Occipital lobe (tissue), 2 donors: ENCODE data around the gene JOSD1. TPM values are rescaled to one million over a fixed set of nuclear protein-coding genes. Genes with fewer than 3 reads are reported as not detected.
"Not testable (repeated sequence)": the region's sequence is repeated elsewhere in the genome, so short reads cannot be mapped to it uniquely, and the experiment has no call there.

Source experiments
- DNase-seq: peaks from one replicate; lab custom pipeline; 2025; lab: John Stamatoyannopoulos, UW
- total RNA-seq: library from RNA; depleted of rRNA; stranded (reverse); fragments of >200 nt; gene quantifications from one replicate; pipeline ENCODE4 v1.2.3, GENCODE V29; 2014

Gene JOSD1
- total RNA-seq, 1 donor from 2014 or later = 66.1 TPM

DNA sequence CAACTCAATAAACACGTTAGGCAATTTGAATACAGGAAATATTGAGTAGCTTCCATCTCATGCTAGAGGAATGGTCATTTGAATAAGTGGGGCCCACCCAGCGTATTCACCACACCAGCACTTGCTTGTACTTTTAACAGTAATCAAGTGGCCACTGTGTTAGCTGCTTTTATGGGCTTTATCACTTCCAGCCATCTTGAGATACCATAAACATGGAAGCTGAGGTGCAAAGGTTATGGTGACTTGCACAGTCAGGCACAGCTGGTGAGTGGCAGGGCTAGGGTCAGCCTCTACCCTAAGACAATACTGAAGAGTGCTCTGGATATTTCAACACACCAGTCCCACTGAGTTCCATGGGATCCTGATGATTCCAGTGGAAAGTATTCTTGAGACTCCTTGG is 6.7 kb downstream of the JOSD1 start:
- DNase-seq = no peak

- no peak for DNase-seq
Measured at GRCh38 chr22:38689651-38690050, 11.1 kb downstream of the JOSD1 start.

DNA sequence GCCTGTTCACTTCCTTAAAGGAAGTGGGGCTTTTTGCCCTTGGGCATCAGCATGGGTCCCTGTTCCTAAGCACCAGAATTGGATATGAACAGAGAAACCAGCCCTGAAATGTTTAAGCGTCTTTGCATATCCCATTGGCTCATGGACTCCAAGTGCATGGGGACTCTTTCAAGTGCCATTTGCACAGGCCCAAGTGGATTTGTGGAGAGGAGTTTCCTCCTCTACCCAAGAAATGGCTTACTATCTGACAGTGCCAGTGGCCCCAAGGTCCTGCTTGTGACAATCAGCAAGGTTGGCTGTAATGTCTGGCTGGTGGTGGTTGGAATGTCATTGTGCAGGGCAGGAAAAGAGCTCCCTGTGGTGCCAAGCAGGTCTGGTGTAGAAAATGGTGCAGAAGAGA is 15.0 kb downstream of the JOSD1 start:
- DNase-seq = no peak

GRCh38 chr22:38684895-38685294 is 15.8 kb downstream of the JOSD1 start:
- DNase-seq = no peak

- DNase-seq = peak; percentile 84
Measured at GRCh38 chr22:38681582-38682335, 19.0 kb downstream of the JOSD1 start, which contains the start of gene TOMM22. TOMM22 (plus strand) TSS chr22:38681957; CDS start chr22:38681979, 22 bp downstream.

GRCh38 chr22:38675833-38676232 is 24.9 kb downstream of the JOSD1 start:
- no peak for DNase-seq

DNA sequence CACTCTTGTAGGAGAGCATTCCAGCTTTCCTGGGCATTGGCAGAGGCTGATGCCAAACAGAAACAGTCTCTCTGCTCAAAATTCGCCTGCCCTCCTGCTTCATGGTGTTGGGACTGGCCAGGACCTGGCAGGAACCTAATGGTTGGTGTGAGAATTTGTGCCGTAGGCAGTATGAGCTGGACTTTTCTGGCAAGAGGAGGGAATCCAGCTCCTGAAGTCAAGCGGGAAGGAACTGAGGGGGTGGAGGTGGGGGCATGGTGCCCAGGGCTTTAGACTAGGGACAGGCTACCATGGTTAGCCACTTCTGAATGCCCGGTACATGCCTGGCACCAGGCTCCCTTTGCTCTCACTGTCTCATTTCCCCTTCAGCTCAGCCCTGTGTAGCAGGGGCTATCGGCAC is 25.9 kb downstream of the JOSD1 start:
- DNase-seq = no peak

GRCh38 chr22:38657045-38657909 is 43.5 kb downstream of the JOSD1 start:
- no peak for DNase-seq

DNA sequence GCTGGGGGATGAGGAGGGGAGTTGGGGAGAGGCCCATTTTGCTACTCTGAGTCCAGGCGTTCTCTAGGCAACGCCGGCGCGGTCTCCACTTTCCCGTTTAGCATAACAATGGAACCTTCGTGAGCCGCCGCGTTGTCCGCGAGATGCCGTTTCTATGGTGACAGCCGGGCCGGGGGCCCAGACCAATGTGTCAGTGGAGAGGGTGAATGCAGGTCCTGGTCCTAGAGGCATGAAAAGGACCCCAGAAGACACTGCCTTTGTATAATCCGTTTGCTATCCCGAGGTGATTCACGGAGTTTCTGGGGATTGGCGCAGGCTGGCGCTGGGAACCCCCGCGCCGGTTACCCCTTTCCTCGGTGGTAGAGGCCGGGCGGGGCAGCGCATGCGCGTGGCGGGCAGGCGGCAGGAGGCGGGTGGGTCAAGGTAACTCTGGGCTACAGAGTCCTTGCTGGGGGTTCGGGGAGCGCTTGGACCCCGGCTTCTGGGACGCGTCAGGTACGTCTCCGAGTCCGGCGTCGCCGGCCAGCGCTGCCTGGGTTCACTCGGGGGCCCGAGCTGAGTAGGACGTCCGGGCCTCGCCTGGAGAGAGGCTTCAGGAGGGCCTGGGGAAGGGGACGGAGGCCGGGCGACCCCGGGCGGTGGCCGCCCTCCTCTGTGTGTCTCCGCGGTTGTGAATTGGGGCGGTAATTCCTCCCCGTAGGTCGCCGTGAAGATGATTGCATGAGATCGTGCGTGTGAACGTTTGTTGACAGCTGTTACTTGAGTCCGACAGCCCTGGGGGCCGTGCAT is 44.3 kb downstream of the JOSD1 start, which contains the start of the genes CBY1 and FAM227A:
Gene CBY1 (plus strand): TSS at position 383 of the 789 bp plus-strand sequence. CDS start 11,417 bp downstream, outside the sequence.
Gene FAM227A (minus strand): TSS at position 137 of the 789 bp plus-strand sequence. CDS start 6,224 bp downstream, outside the sequence.
- DNase-seq = peak; percentile 92

DNA sequence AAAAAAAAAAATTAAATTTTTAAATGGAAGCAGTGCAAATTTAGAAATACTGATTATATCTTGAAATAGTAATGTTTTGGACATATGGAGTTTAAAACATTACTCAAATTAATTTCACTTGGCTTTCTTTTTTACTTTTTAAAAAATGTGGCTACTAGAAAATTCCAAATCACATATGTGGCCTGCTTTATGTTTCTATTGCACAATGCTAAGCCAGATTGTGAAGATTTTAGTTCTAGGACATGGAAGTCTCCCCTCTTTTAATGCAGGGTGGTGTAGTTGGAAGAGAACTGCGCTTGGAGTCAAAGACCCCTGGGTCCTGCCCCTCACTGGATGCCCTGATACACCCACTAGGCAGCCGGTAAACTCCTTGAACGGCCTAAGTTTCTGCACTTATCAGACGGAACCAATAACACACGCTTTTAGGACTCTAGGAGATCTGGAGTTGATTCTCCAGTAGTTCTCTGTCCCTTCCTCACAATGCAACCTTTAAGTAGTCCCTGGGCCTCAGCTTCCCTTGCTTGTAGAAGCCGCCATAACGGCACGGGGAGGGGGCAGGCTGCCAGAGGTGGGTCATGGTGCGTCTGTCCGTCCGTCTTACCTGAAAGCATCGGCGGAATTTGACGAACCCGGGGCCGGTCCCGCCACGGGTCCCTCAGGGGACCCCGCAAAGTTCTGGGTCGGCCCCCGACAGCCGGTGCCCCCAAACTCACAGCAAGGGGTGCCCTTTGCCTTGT is 45.1 kb downstream of the JOSD1 start:
- no peak for DNase-seq

GRCh38 chr22:38653741-38654140 is 47.0 kb downstream of the JOSD1 start:
- no peak for DNase-seq

DNA sequence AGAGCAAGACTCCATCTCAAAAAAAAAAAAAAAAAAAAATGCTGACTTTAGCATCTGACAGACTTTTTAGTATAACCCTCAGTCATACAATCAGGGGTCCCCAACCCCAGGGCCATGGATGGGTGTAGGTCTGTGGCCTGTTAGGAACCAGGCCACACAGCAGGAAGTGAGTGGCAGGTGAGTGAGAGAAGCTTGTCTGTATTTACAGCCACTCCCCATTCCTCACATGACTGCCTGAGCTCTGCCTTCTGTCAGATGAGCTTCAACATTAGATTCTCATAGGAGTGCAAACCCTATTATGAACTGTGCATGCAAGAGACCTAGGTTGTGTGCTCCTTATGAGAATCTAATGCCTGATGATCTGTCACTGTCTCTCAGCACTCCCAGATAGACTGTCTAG is 47.9 kb downstream of the JOSD1 start:
- DNase-seq = no peak

GRCh38 chr22:38649841-38650522 is 50.8 kb downstream of the JOSD1 start:
- DNase-seq = no peak

GRCh38 chr22:38645430-38645829 is 55.3 kb downstream of the JOSD1 start:
- no peak for DNase-seq

DNA sequence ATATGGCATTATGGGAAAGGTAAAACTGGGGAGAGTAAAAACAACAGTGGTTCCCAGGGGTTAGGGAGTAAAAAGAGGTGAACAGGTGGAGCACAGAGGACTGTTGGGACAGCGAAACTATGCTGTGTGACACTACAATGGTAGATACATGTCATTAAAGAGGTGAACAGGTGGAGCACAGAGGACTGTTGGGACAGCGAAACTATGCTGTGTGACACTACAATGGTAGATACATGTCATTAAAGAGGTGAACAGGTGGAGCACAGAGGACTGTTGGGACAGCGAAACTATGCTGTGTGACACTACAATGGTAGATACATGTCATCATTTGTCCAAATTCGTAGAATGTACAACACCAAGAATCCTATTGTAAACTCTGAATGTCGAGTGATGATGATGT is 56.5 kb downstream of the JOSD1 start:
- not testable (repeated sequence) for DNase-seq

GRCh38 chr22:38641476-38642040 is 59.2 kb downstream of the JOSD1 start:
- DNase-seq = no peak

DNA sequence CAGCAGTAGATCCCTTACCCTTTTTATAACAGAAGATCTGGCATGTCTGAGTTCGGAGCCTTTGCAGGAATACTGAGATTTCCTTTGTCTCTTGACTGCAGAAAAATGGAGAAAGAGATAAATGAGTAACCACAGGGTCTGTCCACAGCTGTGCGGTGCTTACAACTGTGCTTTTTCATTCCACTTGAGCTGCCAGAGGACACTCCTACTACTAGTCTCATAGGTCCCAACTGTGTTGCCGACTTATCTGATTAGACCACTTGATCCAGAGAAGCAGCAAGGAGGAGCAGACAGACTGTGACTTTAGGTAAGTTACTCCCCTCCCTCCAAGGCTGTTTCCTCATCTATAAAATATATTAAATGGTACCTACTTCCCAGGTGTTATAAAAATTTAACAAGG is 62.0 kb downstream of the JOSD1 start:
- DNase-seq = no peak

DNA sequence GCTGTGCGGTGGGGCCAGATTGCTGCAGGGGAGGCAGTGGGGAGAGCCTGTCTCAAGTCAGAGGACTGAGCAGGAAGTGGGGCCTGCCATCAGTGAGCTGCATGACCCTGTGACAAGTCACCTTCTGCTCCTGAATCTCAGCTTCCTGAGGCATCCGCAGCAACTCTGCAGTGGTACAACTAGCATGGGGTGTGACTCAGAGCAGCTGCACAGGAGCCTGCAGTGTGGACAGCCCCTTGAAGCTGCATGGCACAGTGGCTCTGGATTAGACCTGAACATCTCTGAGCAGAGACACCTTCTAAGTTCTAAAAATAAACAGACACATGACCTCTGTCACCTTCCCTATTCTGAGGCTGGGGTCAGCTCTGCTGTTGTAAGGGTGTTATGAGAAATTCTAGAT is 62.5 kb downstream of the JOSD1 start:
- no peak for DNase-seq
